CMK (cell line): ENCODE data around the gene HYDIN.
"Not testable (repeated sequence)": the region's sequence is repeated elsewhere in the genome, so short reads cannot be mapped to it uniquely, and the experiment has no call there.

Experiments
- DNase-seq: peaks from one replicate; pipeline ENCODE4 v3.0.0-alpha.2; 2010; ENCODE audit warnings: low read depth

The HYDIN gene

DNA sequence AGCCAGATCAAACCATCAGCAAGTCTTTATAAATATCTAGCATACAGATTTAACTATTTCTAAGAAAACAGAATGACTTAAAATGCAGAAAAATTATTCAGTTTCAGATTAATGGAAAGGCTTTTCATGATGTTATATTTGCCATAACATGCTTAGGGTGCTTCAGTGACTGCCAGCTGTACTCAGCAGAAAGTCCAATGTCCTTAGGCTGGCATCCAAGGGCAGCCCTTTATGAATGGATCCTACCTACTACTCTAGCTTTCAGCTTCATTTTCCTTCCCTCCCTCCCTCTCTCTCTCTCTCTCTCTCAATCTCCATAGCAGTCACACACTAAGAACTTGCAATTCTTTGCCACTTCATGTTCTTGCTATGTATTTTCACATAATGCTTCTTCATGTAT, 124.6 kb downstream of the HYDIN start:
- not testable (repeated sequence) for DNase-seq

DNA sequence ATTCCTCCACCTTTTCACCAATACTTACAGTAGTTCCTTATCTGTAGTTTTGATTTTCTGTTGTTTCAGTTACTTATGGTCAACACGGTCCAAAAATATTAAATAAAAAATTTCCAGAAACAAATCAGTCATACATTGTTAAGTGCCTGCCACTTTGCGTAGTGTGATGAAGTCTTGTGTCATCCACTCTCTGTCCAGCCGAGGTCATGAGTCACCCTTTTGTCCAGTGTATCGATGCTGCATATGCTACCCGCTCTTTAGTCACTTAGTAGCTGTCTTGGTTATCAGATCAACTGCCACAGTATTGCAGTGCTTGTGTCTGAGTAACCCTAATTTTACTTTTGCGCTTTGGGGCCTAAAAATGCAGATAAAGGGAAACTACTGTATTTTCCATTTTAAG, 146.9 kb downstream of the HYDIN start:
- DNase-seq, result not testable (repeated sequence)

DNA sequence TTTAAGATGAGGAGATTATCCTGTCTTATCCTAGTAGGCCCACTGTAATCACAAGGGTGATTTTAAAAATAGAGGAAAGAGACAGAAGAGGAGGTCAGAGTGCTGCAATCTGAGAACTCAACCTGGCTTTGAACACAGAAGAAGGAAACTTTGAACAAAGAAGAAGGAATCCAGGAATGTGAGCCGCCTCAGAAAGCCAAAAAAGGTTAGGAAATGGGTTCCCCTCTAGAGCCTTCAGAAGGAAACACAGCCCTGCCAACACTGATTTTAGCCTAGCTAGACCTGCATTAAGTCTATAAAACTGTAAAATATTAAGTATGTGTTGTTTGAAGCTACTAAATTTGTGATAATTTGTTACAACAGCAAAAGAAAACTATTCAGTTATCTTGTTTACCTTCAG, 149.7 kb downstream of the HYDIN start:
- DNase-seq, result not testable (repeated sequence)

DNA sequence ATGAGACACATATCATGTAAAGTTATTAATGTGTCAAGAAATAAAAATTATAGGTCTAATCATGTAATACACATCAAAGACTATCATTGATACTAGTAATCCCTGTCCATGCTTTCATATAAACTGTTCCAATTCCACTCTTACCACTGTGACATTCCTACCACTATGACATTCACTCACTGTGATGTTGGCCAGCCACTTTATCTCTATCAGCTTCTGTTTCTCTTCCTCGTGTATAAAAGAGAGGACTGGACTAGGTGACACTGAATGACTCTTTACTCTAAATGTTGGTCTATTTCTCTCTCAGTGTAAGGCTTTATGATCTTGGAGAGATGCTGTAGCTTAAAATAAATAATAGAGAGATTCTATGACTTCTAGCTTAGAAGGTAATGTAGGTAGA, 150.3 kb downstream of the HYDIN start:
- DNase-seq, result not testable (repeated sequence)

DNA sequence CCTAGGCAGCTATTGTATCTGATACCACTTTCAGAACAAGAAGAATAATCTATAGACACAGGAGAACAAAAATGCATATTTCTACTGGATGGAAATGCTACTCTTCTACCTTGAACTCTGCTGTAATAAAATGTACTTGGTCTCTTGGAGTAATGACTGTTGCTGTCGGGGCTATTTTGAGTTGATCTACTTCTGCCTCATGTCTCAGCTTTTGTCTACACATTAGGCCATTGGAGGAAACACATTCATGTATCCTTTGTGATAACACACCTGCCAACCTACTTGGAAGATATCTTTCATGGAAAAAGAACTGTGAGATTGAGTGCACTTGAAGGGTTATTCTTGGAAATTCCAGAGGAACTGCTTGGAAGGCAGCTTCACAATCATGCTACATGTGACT, 159.9 kb downstream of the HYDIN start:
- not testable (repeated sequence) for DNase-seq

DNA sequence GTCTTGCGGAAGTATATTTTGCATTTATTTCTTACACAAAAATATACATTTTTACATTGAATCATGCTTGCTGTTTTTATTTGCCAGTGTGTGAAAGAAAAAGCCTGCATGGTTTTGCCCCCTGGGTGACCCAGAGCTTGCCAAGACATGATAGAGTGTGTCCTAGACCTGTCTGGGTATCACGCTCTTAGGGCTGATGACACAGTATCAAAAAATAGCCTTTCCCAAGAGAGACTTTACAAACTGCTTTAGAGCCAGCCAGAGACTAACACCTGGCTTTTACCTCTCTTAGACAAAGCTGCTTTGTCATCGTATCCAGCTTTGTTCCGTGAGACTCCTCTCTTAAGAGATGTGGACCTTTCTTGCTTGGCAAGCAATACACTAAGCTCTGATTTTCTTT, 160.7 kb downstream of the HYDIN start:
- not testable (repeated sequence) for DNase-seq

DNA sequence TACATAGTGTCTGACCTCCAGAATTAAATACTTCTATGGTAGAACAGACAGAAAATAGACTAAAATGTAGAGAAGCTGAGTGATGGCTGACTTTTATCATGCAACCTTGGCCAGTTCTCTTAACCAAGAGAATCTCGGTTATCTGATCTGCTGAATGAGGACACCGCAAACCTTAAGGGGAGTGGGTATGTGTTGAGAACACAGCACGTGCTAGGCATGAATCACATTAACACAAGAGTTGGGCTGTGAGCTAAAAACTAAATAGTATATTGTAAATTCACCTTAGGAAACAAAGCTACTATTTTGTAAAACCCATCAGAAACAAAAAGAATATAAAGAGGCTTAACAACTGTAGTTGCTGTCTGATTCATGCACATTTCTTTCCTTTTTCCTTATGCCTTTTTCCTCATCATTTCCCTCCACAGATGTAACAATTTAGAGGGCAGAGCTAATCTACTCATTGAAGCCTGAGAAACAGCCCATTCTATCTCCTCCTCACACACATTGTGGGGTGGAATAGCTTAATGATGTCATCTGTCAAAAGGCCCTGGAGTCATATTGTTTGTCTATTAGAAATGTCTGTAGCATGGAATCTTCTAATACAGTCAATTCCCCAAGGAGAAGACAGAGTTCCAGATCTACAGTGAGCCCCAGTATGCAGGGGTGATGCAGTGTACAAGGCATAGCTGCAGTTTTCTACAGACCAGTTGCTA, 176.5 kb downstream of the HYDIN start:
- DNase-seq, result not testable (repeated sequence)

DNA sequence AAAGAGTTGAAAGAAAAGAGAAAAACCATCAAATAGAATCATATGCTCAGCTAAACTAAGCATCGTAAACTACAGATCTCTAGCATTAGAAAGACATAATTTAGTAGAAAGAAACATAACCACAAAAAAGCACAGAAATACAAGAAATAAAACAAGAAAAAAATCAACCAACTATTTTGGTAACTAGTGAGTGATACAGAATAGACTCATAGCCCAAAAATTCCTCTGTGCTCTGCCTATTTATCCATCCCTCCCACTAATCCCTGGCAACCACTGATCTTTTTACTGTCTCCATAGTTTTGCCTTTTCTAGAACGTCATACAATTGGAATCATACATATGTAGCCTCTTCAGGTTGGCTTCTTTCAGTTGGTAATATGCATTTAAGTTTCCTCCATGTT, 180.2 kb downstream of the HYDIN start:
- DNase-seq, result not testable (repeated sequence)

DNA sequence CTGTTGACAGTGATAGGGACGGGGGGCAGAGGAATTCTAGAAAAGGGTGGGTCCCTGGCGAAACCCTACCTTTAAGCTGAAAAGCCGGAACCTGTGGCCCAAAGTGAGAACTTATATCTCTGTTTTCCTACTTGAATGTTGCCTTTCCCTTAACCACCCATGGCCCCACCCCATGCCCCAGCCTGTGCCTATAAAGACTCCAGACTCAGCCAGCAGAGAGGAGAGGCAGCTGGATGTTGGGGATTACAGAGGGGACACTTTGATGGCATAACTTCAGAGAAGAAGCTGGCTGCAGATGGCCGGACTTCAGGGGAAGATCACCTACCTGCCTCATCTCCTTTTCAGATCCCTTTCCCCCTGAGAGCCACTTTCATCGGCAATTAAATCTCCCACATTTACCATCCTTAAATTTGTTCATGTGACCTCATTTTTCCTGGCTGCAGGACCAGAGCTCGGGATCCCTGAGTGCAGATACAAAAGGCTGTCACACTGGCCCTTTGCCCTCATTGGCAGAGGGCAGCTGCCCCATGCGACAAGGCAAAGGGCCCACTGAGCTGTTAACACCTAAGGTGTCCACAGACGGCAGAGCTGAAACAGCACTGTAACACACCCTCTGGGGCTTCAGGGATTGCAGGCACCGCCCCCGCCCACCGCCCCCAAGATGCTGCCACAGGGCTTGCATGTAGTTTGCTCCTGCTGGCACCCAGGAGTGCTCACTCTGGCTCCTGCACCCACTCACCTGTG, 191.0 kb downstream of the HYDIN start:
- DNase-seq, result not testable (repeated sequence)

DNA sequence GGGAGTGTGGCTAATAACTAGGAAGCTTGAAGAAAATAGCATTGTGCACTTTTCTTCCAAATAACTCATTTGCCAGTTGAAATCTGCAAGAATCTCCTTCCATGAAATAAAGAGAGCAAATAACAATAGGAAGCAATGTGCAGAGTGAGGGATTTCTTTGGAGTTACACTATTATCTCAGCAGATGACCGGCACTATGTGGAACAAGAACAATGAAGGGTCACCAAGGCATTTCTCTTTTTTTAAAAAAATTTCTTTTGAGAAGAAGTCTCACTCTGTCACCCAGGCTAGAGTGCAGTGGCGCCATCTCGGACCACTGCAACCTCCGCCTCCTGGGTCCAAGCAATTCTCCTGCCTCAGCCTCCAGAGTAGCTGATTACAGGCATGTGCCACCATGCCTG, 192.1 kb downstream of the HYDIN start:
- DNase-seq, result not testable (repeated sequence)

DNA sequence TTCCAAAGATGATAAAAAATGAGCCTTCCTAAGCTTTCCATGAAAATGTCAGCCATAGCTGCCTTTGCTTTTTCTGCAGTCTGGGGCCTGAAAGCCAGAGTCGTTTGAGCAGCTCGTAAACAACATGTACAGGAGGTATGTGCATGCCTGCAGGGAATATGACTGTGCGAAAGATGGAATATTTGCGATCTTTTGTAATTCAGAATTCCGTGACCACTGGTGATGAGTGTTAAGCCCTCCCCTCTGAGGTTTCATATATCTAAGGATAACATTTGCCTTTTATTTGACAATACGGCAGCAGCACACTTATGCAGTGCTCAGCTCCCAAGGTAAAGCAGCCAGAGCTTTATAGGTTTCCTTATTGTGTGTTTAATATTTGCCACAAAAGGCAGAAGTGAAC, 192.5 kb downstream of the HYDIN start:
- DNase-seq, result not testable (repeated sequence)

DNA sequence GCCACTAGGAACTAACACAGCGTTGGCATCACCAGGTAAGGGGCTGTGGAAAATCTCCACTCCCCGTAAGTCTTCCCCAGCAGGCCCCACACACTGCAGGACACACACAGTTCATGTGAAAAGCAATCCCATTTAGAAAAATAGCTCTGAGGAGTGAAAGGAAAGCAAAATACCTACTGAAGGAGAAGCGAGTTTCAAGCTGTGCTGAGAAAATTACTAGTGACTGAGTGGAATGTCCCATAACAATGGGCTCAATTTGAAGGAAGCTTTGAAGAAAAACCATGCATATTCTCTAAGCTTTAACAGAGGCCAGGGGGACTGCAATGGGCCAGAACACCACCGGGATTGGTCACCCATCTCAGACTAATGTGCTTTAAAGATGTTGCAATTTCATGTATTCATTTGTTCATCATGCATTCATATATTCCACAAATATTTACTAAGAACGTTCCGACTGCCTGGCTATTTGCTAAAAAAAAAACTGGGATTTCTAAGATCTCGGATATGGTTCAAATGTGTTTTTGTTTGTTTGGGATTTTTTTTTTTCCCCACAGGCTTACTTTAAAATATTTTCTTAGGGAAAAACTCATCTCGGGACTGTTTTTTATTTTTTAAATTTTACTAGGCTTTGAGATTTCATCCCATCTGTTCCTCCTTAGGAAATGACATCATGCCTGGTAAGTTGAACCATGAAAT, 202.3 kb downstream of the HYDIN start:
- DNase-seq, result not testable (repeated sequence)

DNA sequence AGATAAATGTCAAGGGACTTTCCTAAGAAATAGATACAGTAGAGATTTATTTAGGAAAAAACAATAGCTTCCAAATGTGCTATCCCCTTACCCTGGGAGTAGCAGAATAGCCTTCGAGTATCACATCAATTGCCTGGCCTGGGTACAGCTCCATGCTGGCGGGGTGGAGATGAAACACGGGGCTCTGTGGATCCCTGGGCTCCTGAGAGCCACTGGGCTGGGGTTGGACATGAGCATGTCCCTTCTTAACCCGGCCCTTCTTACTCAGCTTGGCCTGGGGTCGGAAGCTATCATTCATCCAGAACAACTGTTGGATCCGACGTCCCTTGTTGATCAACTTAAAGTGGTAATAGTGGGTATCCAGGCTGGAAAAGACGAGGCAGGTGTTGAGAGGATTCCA, 203.0 kb downstream of the HYDIN start:
- DNase-seq, result not testable (repeated sequence)

DNA sequence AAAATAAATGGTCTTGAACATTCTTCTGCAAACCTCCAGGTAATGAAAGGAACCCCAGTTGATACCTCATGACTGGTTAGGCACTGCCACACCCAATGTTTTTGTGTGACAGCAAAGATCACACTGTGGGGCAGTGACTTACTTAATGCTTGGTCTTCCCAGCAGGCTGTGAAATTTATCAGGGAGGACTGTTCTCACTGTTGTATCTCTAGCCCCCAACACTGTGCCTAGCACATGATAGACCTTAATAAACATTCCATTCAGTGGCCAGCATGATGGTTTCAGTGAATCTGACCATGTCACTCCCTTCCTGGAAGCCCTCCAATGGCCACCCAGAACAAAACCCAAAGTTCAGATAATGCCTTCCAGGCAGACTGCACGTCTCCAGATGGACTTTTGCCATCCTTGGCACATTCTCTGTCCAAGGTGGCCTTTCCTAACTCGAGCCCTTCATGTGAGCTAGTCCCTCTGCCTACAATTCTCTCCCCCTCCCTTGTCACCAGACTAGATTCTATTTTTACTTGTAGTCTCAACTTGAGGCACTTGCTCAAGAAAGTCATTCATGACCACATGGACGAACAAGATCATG, 206.6 kb downstream of the HYDIN start:
- DNase-seq, result not testable (repeated sequence)

DNA sequence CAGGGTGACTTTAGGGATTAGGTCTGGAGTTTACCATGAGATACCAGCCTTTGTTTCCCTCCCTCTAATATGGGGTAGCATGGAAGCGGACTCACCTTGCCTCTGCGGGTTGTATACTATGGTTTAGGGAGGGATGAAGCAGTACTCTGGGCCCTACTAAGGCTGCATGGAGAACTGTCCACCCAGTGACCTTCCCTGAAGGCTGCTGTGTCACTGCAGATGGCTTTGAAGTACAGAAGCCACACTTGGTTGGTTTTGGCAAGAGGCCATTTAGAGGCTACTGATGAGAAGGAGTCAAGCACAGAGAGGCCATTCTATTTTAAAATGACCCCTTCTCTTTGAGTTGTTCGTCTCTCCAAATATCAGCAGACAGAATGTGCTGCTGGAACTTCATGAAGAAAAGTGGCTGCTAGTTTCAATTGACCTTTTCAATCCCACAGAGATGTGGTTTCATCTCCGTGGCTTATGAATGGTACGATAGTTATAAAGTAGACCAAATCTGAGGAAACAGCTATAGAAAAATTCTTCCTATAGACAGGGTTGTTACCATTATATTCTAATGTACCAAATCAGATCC, 208.5 kb downstream of the HYDIN start:
- not testable (repeated sequence) for DNase-seq

DNA sequence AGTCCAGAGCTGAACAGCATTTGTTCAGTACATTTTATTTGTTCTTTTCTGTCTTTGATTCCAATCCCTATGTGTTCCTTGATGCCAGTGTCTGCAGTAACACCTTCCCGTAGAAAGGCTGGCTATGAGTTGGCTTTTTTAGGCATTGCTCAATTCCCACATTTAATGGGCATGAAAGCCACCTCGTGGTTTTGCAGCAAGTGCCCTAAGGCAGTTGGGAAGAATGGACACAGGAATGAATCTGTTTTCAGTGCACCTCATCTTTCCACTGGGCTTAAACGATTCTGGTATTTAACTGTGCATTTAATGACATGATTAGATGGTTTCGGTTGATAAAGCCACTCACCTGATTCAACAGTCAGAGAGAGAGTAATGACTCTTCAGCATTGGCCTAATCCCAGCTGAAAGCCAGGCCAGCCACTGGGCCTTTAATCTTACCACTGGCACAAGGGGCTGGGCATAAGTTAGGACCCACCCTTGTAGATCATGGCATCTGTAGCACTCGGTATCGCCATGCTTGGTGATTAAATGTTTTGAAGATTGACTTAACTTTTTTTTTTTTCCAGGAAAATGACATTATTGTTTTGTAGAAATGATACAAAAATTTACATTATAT, 211.3 kb downstream of the HYDIN start:
- DNase-seq, result not testable (repeated sequence)

DNA sequence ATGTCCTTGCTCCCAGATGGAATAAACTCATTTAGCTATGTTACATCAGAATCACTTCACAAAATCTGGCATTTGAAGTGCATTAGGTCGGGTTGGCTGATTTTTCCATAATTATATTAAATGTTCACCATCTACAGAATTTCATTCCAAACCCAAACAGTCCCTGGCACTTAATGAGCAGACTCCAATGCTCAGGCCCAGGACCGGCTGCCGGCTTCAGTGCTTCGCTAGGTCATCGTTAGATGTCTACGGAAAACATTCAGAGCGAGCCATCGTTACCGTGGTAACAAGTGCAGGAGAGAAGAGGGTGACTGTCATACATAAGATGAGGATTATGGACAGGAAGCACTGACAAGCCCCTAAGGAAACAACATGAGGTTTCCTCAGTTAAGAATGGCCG, 215.1 kb downstream of the HYDIN start:
- not testable (repeated sequence) for DNase-seq

DNA sequence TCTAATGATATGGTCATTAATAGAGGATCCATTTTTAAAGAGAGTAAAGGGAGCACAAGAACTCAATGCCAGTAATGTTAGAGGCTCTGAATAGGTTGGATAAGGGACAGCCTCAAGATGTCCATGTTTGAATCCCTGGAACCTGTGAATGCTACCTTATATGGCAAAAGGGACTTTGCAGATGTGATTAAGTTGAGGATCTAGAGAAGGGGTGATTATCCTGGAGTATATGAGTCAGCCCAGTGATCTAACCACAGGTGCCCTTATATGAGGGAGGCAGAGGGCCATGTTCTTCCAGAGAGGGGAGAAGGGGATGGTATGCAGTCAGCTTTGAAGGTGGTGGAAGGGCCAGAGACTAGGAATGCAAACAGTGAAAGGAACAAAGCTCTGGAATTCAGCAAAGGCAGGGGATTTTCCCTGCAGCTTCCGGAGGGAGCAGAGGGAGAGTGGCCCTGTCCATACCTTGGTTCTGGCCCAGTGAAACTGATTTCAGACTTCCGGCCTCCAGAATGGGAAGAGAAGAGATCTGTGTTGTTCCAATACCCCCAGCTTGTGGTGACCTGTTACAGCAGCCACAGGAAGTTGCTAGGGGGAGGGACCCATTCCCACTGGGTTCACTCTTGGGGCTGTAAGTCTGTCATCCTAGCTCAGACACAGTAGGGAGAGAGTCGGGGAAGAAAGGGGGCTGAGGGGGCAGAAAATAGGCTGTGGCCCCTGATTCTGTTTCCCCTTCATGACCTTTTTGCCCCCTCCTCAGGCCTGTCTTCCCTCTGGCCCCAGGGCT, 220.9 kb downstream of the HYDIN start:
- not testable (repeated sequence) for DNase-seq

DNA sequence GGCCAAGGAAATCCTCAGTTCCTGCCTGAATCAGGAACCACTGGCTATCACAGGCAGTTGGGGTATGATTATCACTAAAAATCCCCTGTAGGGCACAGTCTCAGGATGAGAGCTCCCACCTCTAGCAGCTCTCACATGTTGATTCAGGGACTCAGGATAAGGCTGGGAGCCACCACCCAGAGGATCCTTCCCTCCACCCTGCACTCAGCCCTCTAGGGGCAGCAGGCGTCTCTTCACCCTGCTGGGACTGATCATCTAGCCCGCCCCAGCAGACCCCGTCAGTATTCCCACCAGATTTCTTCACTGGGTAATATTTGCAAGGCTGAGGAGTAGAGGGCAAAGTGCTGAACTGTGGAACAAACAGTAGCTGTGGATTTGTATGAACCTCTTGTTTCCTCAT, 224.0 kb downstream of the HYDIN start:
- not testable (repeated sequence) for DNase-seq

DNA sequence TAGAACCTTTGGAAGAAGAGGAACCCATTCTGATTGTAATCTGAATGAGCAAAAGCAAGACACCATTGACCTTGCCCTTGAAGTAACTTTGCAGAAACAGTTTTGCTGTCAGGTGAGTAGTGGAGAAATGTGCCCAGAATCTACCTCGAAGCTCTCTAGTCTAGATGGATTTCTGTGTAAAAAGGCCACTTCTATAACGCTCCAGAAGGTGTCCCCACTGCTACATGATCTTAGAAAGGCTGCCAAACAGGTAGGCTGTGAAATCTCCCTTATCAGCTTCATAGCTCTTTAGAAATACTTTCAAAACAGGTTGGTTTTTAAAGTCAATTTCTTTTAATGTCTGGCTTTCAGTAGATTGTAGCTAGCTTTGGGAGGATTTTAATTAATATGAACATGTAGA, 230.8 kb downstream of the HYDIN start:
- DNase-seq, result not testable (repeated sequence)

DNA sequence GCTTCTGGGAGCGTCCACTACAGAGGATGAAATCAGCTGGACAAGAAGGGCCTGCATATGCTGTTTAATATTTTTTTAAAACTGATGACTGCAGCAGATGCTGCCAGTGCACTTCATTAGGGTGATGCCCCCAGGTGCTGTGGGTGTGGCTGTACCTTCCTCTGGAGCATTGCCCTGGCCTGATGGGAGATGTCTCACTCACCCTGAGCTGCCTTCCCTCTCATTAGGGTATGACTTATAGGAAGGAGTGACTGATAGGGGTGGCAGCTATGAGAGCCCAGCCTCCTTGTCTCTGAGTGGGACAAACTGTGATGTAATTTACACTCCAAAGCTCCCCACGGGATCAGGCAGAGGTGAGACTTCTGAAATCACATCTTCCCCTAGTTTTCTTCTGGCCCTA, 234.7 kb downstream of the HYDIN start:
- DNase-seq, result not testable (repeated sequence)
